ENCODE results near the gene ARHGAP31. TPM values are rescaled to one million over a fixed set of nuclear protein-coding genes. Genes with fewer than 3 reads are reported as not detected.
A peak's percentile ranks its signal among the peaks of the same experiment; 100 is the strongest.

The ARHGAP31 gene
- total RNA-seq, 2 experiments from 2014 or later: 9.2 to 9.6 TPM

- intact Hi-C loops (cut with DNase I, micrococcal nuclease): loop anchor here (1.0 to 10.0 kb wide), 5 partner anchors 47 to 1023 kb away; partner anchors contain the start of genes B4GALT4 (in 1 of the 2), GSK3B (in 1 of the 2), LRRC58 (in 1 of the 2) and POGLUT1 (in 1 of the 2)
- CTCF ChIA-PET: interaction anchor here (0.8 to 1.2 kb wide), 4 partner anchors 14 to 30 kb away, joined by 3 to 6 read pairs (median 4); no protein-coding TSS in a partner anchor
- H3K36me3 Mint-ChIP-seq (ENCODE audit: low read depth): peaks cover 5% of the 10 kb centered on the region
- peaks cover 46% of the 10 kb centered on the region for H3K4me1 Mint-ChIP-seq
- ATAC-seq (peak; percentile 17), DNase-seq (no peak)
- no peaks in the 10 kb centered on the region for H3K27me3 Mint-ChIP-seq
- H3K4me3 Mint-ChIP-seq: peak overlapping the region; percentile 83
- POLR2A ChIA-PET: interaction anchor here (0.5 to 1.9 kb wide), 7 partner anchors 25 to 667 kb away, joined by 3 to 18 read pairs (median 3); partner anchors contain the start of genes ARHGAP31, B4GALT4 and TIMMDC1
- H3K27ac Mint-ChIP-seq: peak overlapping the region; percentile 94
- H3K9me3 Mint-ChIP-seq (ENCODE audit: low read depth): no peaks in the 10 kb centered on the region
Measured at GRCh38 chr3:119322021-119322834, 28.0 kb downstream of the ARHGAP31 start.

DNA sequence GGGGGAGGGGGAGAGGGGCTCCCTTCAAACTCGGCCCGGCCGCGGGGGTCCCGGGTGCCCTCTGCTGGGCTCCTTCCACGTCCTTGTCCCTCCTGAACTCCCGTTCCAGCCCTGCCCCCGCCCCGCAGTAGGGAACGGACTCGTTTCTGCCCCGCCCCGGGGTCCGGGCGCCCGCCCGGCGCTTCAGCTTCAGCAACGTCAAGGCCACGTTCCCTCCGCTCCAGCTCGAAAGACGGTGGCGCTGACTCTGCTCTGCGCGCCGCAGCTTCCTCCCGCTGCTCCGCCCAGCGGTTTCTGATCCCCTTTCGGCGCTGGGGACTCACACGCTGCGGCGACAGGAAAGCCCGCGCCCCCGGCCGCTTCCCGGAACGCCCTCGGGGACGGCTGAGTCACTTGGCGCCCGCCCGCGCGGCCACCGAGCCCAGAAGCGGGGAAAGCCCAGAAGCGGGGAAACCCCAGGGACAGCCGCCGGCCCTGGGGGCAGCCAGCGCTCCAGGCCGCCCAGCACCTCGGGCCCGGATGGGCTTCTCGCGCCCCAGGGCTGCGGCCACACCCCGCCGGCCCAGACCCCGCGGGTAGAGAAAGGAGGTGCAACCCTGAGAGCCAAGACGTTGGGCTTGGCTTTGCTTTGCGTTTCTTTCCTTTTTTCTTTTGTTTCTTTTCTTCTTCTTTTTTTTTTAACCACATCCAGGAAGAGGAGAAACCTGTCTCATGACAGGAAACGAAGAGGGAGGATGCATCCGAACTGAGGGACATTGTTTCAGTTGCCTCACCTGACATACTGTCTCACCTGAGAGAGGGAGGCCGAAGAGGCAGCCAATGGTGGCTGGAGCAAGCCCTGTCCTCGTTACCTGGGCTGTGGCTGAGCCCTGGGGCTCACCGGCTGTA, 28.9 kb downstream of the ARHGAP31 start:
- DNase-seq: peak; percentile 97
- intact Hi-C loops (cut with DNase I, micrococcal nuclease): loop anchor here (1.0 to 10.0 kb wide), 12 partner anchors 29 to 1026 kb away; partner anchors contain the start of genes ARHGAP31 (in 2 of the 2), B4GALT4 (in 2 of the 2), COX17 (in 2 of the 2) and LRRC58 (in 2 of the 2)
- H3K4me1 Mint-ChIP-seq: peaks cover 46% of the 10 kb centered on the region
- ChIA-PET POLR2A (interaction anchor here (0.5 to 1.9 kb wide), 7 partner anchors 26 to 667 kb away, joined by 3 to 18 read pairs (median 3); partner anchors contain the start of genes ARHGAP31, B4GALT4 and TIMMDC1), CTCF (interaction anchor here (1.0 to 1.2 kb wide), 3 partner anchors 15 to 27 kb away, joined by 3 to 6 read pairs (median 3); no protein-coding TSS in a partner anchor)
- peak; percentile 92 for ATAC-seq
- H3K9me3 Mint-ChIP-seq (ENCODE audit: low read depth): no peaks in the 10 kb centered on the region
- no peaks in the 10 kb centered on the region for H3K27me3 Mint-ChIP-seq
- H3K4me3 Mint-ChIP-seq: peak overlapping the region; percentile 83
- peak overlapping the region; percentile 87 for H3K27ac Mint-ChIP-seq
- H3K36me3 Mint-ChIP-seq (ENCODE audit: low read depth): peaks cover 5% of the 10 kb centered on the region

DNA sequence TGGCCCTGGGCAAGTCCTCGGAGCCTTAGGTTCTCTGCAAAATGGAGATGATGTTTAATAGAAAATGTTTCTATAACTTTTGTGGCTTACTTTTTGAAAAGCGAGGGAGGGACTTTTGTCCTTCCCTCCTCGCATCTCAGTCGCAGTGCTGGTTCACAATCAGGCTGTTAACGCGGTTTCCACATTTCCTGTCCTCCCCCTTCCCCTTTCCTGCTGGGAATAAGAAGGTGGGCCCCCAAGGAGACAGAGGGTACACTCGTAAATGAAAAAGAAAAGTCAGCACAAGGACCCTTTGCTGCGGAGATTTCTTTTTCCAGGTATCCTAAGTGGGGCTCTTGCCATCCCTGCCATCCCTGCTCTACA, 29.5 kb downstream of the ARHGAP31 start:
- no peaks in the 10 kb centered on the region for H3K9me3 Mint-ChIP-seq (ENCODE audit: low read depth)
- DNase-seq (no peak), ATAC-seq (no peak)
- H3K27ac Mint-ChIP-seq: peak overlapping the region; percentile 87
- no peaks in the 10 kb centered on the region for H3K27me3 Mint-ChIP-seq
- intact Hi-C loops (cut with DNase I, micrococcal nuclease): loop anchor here (1.0 to 10.0 kb wide), 11 partner anchors 29 to 1026 kb away; partner anchors contain the start of genes ARHGAP31 (in 2 of the 2), B4GALT4 (in 2 of the 2), COX17 (in 2 of the 2) and LRRC58 (in 2 of the 2)
- POLR2A ChIA-PET: no interaction called here
- peaks cover 5% of the 10 kb centered on the region for H3K36me3 Mint-ChIP-seq (ENCODE audit: low read depth)
- H3K4me1 Mint-ChIP-seq: peaks cover 46% of the 10 kb centered on the region
- CTCF ChIA-PET: no interaction called here
- peak overlapping the region; percentile 83 for H3K4me3 Mint-ChIP-seq

- no peak for DNase-seq
- Mint-ChIP-seq H3K4me3 (no peak overlapping the region), H3K9me3 (ENCODE audit: low read depth) (no peaks in the 10 kb centered on the region), H3K4me1 (peaks cover 39% of the 10 kb centered on the region), H3K27ac (peak overlapping the region; percentile 87), H3K27me3 (no peaks in the 10 kb centered on the region), H3K36me3 (ENCODE audit: low read depth) (peaks cover 6% of the 10 kb centered on the region)
- ATAC-seq: peak; percentile 9
- ChIA-PET CTCF (interaction anchor here (0.6 to 1.1 kb wide), 3 partner anchors 16 to 357 kb away, joined by 3 to 4 read pairs (median 4); no protein-coding TSS in a partner anchor), POLR2A (no interaction called here)
- intact Hi-C loops (cut with DNase I, micrococcal nuclease): loop anchor here (10.0 kb wide), 2 partner anchors 770 to 1020 kb away; partner anchors contain the start of genes GSK3B (in 1 of the 2) and LRRC58 (in 1 of the 2)
Measured at GRCh38 chr3:119324899-119325298, 30.7 kb downstream of the ARHGAP31 start.

DNA sequence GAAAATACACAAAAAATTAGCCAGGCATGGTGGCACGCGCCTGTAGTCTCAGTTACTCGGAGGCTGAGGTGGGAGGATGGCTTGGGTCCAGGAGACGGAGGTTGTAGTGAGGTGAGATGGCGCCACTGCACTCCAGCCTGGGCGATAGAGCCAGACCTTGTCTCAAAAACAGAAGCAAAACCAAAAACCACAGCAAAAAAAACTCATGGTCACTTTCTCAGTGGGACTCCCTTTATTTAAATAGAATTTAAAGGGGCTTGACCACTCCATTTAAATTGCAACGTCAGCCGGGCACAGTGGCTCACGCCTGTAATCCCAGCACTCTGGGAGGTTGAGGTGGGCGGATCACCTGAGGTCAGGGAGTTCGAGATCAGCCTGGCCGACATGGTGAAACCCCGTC, 32.8 kb downstream of the ARHGAP31 start:
- Mint-ChIP-seq H3K4me3 (no peak overlapping the region), H3K9me3 (ENCODE audit: low read depth) (no peaks in the 10 kb centered on the region), H3K36me3 (ENCODE audit: low read depth) (peaks cover 3% of the 10 kb centered on the region), H3K27me3 (no peaks in the 10 kb centered on the region), H3K4me1 (peaks cover 25% of the 10 kb centered on the region), H3K27ac (no peak overlapping the region)
- ChIA-PET CTCF (interaction anchor here (1.1 to 1.6 kb wide), 2 partner anchors 22 to 26 kb away, joined by 3 read pairs; no protein-coding TSS in a partner anchor), POLR2A (interaction anchor here (0.7 kb wide), 1 partner anchor 132 kb away, joined by 4 read pairs; no protein-coding TSS in a partner anchor)
- DNase-seq (no peak), ATAC-seq (no peak)
- intact Hi-C loops (cut with DNase I, micrococcal nuclease): loop anchor here (10.0 kb wide), 2 partner anchors 768 to 1018 kb away; partner anchors contain the start of genes GSK3B (in 1 of the 2) and LRRC58 (in 1 of the 2)

GRCh38 chr3:119329551-119329950, 35.4 kb downstream of the ARHGAP31 start:
- Mint-ChIP-seq H3K4me1 (peaks cover 13% of the 10 kb centered on the region), H3K36me3 (ENCODE audit: low read depth) (peaks cover 2% of the 10 kb centered on the region), H3K4me3 (no peak overlapping the region), H3K27me3 (no peaks in the 10 kb centered on the region), H3K27ac (no peak overlapping the region), H3K9me3 (ENCODE audit: low read depth) (no peaks in the 10 kb centered on the region)
- ChIA-PET POLR2A (no interaction called here), CTCF (no interaction called here)
- intact Hi-C loops (cut with DNase I, micrococcal nuclease): loop anchor here (10.0 kb wide), 2 partner anchors 765 to 1015 kb away; partner anchors contain the start of genes GSK3B (in 1 of the 2) and LRRC58 (in 1 of the 2)
- ATAC-seq (no peak), DNase-seq (no peak)

- H3K4me3 Mint-ChIP-seq: no peak overlapping the region
- H3K27me3 Mint-ChIP-seq: no peaks in the 10 kb centered on the region
- no peak for DNase-seq
- POLR2A ChIA-PET: interaction anchor here (0.7 kb wide), 1 partner anchor 23 kb away, joined by 3 read pairs; no protein-coding TSS in a partner anchor
- H3K4me1 Mint-ChIP-seq: peaks cover 7% of the 10 kb centered on the region
- CTCF ChIA-PET: interaction anchor here (1.0 kb wide), 1 partner anchor 9 kb away, joined by 3 read pairs; no protein-coding TSS in a partner anchor
- peaks cover 2% of the 10 kb centered on the region for H3K36me3 Mint-ChIP-seq (ENCODE audit: low read depth)
- no peak for ATAC-seq
- no peak overlapping the region for H3K27ac Mint-ChIP-seq
- intact Hi-C loops (cut with DNase I, micrococcal nuclease): no loop called here
- no peaks in the 10 kb centered on the region for H3K9me3 Mint-ChIP-seq (ENCODE audit: low read depth)
Measured at GRCh38 chr3:119330181-119330580, 36.0 kb downstream of the ARHGAP31 start.

DNA sequence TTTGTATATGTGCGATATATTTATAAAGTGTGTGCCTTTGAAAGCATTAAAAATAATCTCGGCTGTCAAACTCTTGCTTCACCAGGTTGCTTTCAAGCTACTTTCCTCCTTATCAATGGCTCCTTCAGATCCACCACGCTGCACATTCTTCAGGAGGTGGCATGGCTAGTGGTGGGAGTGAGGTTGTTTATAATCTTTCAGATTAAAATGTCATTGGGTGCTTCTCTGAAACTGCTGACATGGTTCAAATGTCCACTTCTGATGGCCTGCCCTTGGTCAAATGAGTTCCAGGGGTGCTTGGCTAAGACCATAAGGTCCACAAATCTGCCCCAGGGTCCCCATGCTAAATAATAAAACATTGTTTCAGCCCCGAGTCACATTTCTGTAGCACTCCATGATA, 36.7 kb downstream of the ARHGAP31 start:
- Mint-ChIP-seq H3K4me1 (peaks cover 5% of the 10 kb centered on the region), H3K27me3 (no peaks in the 10 kb centered on the region), H3K27ac (no peak overlapping the region), H3K9me3 (ENCODE audit: low read depth) (no peaks in the 10 kb centered on the region), H3K4me3 (no peak overlapping the region), H3K36me3 (ENCODE audit: low read depth) (peaks cover 4% of the 10 kb centered on the region)
- ChIA-PET POLR2A (interaction anchor here (0.7 kb wide), 1 partner anchor 24 kb away, joined by 3 read pairs; no protein-coding TSS in a partner anchor), CTCF (interaction anchor here (1.0 kb wide), 1 partner anchor 8 kb away, joined by 3 read pairs; no protein-coding TSS in a partner anchor)
- ATAC-seq (no peak), DNase-seq (no peak)
- intact Hi-C loops (cut with DNase I, micrococcal nuclease): no loop called here

DNA sequence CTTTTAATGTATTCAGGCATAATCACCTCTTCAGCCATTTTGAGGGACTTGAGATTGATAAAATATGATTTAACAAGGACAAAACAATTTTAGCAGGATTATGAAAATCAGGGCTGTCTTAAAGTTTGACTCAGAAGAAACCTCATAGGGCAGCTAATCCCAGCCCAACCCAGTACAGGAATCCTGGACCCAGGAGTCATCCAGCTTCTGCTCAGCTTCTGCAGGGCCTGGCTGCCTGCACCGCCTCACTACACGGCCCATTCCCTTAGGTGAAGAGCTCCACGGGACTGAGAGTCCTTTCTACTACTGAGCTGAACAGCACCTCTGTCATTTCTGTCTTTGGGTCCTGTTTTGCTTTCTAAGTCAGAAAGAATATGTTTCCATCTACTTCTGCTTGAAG, 37.5 kb downstream of the ARHGAP31 start:
- intact Hi-C loops (cut with DNase I, micrococcal nuclease): no loop called here
- ATAC-seq (no peak), DNase-seq (no peak)
- Mint-ChIP-seq H3K27ac (no peak overlapping the region), H3K4me1 (peaks cover 2% of the 10 kb centered on the region), H3K4me3 (no peak overlapping the region), H3K27me3 (no peaks in the 10 kb centered on the region), H3K9me3 (ENCODE audit: low read depth) (peaks cover 1% of the 10 kb centered on the region), H3K36me3 (ENCODE audit: low read depth) (peaks cover 4% of the 10 kb centered on the region)
- POLR2A ChIA-PET: no interaction called here
- CTCF ChIA-PET: interaction anchor here (0.6 kb wide), 1 partner anchor 176 kb away, joined by 3 read pairs; no protein-coding TSS in a partner anchor

DNA sequence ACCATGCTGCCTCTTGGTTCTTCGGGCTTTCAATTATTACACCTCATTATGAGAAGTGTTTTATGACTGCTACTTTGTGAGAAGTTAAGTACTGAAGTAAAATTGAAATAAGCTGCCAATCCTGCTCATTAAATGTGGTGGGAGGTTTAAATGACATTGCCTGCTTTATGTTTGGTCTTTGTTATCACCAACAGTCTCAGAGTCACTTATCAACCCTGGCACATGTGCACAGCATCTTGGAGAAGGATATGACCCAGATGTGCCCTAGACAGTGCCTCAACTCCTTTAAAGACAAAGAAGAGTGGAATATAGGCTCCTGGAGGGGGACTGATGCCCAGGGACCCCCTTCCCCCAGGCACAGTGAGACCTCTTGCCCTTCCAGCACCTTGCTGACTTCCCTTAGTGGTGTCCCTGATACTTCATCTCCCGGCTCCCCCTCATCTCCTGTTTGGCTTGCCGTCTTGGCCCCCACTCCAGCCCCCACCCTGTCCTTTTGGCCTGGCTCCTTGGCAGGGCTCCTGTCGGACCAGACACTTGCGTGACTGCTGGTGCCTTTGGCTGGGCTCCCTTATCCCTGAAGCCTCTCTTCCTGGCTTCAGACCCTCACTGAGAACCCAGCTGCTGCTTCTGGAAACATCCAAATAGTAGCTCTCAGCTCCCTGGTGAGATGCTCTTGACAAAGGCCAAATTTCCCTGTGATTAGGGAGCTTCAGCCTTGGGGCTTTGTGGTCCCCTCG, 39.8 kb downstream of the ARHGAP31 start:
- no peaks in the 10 kb centered on the region for H3K27me3 Mint-ChIP-seq
- H3K9me3 Mint-ChIP-seq (ENCODE audit: low read depth): peaks cover 5% of the 10 kb centered on the region
- ChIA-PET CTCF (no interaction called here), POLR2A (no interaction called here)
- intact Hi-C loops (cut with DNase I, micrococcal nuclease): no loop called here
- no peak overlapping the region for H3K4me3 Mint-ChIP-seq
- peaks cover 8% of the 10 kb centered on the region for H3K36me3 Mint-ChIP-seq (ENCODE audit: low read depth)
- DNase-seq (no peak), ATAC-seq (no peak)
- H3K27ac Mint-ChIP-seq: no peak overlapping the region
- peaks cover 2% of the 10 kb centered on the region for H3K4me1 Mint-ChIP-seq
